Effector memory CD4-positive, alpha-beta T cell (primary cell): ENCODE data around the gene EEF1B2.
"Not testable (repeated sequence)": the region's sequence is repeated elsewhere in the genome, so short reads cannot be mapped to it uniquely, and the experiment has no call there.

Experiments
- DNase-seq, 3 donors: peaks; one replicate each; pipeline ENCODE4 v3.0.0-alpha.2; 2020
- H3K27ac ChIP-seq: 2 replicates; pipeline ENCODE4 v1.7.0; 2013; ENCODE audit warnings: mild to moderate bottlenecking, low read length, moderate library complexity; ENCODE audit not compliant: insufficient read depth, poor library complexity, severe bottlenecking
- H3K27me3 ChIP-seq: replicated peaks from 2 replicates; pipeline ENCODE4 v1.7.0; 2013; ENCODE audit warnings: mild to moderate bottlenecking, low read length; ENCODE audit not compliant: insufficient read depth, control insufficient read depth, poor library complexity, severe bottlenecking
- H3K36me3 ChIP-seq: 2 replicates; pipeline ENCODE4 v1.7.0; 2013; ENCODE audit warnings: mild to moderate bottlenecking, low read length, moderate library complexity; ENCODE audit not compliant: control insufficient read depth, insufficient read depth
- H3K4me1 ChIP-seq: 2 replicates; pipeline ENCODE4 v1.7.0; 2013; ENCODE audit warnings: low read length, mild to moderate bottlenecking; ENCODE audit not compliant: control insufficient read depth, insufficient read depth, poor library complexity, severe bottlenecking
- H3K4me3 ChIP-seq: 2 replicates; pipeline ENCODE4 v1.7.0; 2013; ENCODE audit warnings: low read length, low read depth, mild to moderate bottlenecking; ENCODE audit not compliant: insufficient read depth, poor library complexity, severe bottlenecking
- H3K9me3 ChIP-seq: 2 replicates; pipeline ENCODE4 v1.7.0; 2013; ENCODE audit warnings: mild to moderate bottlenecking, low read length, moderate library complexity; ENCODE audit not compliant: control insufficient read depth

Gene EEF1B2

DNA sequence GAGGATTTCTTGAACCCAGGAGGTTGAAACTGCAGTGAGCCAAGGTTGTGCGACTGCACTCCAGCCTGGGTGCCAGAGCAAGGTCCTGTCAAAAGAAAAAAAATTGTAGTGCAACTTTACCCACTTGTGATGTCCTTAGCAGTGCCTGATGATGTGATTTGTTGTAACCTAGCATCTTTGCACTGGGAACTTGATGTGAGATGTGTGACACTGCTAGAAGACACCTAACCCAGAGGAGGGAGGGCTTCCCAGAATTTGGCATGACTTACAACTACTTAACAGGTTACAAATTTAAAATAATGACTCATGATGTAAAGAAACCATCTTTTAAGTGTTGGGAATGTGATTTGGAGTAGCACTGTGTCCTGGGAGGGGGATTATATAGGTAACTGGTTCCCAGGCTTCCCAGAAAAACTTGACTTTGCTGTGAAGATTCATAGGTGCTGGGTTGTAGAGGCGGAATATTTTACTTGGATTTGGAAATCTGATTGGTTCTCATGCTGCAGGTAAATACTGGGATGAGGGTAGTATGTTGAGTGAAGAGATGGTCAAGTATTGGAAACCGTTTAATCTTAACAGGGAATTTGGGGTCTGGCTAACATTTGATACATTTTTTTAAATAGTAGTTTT is 3.7 kb downstream of the EEF1B2 start:
- Histone ChIP-seq H3K4me1 (peaks cover 10% of the 10 kb centered on the region), H3K4me3 (no peak overlapping the region), H3K27ac (no peak overlapping the region), H3K27me3 (no peaks in the 10 kb centered on the region), H3K9me3 (no peaks in the 10 kb centered on the region), H3K36me3 (peaks cover 20% of the 10 kb centered on the region)
- no peak for DNase-seq

DNA sequence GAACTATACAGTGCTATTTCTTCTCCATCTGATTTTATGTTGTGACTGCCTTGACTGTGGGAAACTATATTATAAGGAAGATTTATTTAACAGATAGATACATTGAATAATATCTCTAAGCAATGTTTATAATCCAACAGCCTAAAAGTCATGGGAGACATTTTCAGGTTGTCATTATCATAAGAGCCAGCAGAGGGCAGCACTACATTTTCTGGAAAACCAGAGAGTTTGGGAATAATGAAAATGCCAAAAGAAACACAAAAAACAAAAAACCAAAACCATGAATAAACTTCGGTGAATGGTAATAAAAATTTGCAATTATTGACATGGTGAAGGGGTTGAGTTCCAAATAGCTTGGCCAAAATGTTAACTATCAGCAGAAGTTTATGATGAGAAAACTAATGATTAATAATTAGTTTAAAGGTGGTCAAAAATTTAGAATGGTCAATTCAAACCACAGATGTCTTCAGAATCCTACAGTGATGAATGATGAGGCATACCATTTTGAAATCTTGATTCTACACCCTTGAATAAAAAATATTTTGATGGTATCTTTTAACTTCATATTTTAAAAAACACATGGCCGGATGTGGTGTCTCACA is 4.7 kb downstream of the EEF1B2 start:
- peak in 1 of 3 donors; percentile 18 for DNase-seq
- H3K27me3 ChIP-seq: no peaks in the 10 kb centered on the region
- peaks cover 20% of the 10 kb centered on the region for H3K36me3 ChIP-seq
- H3K4me3 ChIP-seq: no peak overlapping the region
- no peaks in the 10 kb centered on the region for H3K9me3 ChIP-seq
- H3K4me1 ChIP-seq: peaks cover 9% of the 10 kb centered on the region
- no peak overlapping the region for H3K27ac ChIP-seq

DNA sequence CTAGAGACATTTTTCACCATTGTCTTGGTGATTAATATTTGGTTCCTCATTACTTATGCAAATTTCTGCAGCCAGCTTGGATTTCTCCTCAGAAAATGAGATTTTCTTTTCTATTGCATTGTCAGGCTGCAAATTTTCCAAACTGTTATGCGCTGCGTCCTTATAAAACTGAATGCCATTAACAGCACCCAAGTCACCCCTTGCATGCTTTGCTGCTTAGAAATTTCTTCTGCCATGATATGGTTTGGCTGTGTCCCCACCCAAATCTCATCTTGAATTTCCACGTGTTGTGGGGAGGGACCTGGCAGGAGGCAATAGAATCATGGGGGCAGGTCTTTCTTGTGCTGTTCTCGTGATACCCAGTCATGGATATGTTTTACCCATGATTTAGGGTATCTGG is 8.5 kb downstream of the EEF1B2 start:
- not testable (repeated sequence) for H3K36me3 ChIP-seq, H3K27ac ChIP-seq, H3K4me1 ChIP-seq, H3K4me3 ChIP-seq, H3K9me3 ChIP-seq, DNase-seq, H3K27me3 ChIP-seq

DNA sequence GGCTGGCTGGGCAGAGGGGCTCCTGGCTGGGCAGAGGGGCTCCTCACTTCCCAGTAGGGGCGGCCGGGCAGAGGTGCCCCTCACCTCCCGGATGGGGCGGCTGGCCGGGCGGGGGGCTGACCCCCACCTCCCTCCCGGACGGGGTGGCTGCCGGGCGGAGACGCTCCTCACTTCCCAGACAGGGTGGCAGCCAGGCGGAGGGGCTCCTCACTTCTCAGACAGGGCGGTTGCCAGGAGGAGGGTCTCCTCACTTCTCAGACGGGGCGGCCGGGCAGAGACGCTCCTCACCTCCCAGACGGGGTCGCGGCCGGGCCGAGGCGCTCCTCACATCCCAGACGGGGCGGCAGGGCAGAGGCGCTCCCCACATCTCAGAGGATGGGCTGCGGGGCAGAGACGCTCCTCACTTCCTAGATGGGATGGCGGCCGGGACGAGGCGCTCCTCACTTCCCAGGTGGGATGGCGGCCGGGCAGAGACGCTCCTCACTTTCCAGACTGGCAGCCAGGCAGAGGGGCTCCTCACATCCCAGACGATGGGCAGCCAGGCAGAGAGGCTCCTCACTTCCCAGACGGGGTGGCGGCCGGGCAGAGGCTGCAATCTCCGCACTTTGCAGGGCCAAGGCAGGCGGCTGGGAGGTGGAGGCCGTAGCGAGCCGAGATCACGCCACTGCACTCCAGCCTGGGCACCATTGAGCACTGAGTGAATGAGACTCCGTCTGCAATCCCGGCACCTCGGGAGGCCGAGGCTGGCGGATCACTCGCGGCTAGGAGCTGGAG is 12.1 kb downstream of the EEF1B2 start:
- H3K4me3 ChIP-seq, H3K27me3 ChIP-seq, DNase-seq, H3K9me3 ChIP-seq, H3K27ac ChIP-seq, H3K4me1 ChIP-seq, H3K36me3 ChIP-seq: not testable (repeated sequence)

DNA sequence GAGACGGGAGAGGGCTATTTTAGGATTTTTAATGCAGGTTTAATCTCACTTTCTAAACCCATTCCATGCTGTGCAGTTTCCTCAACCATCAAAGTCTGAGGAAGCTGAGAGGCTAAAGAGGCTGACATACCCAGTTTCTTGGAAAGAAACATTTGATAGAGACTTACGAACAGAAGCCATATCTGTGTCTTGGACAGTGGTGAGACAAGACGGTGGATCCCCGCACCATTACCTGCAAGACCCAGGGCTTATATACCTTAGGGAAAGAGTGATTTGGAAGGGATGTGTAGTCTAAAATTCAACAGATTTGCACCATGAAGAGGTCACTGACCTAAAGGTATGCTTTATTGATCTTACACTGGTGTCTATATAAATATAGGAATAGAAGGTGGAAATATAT is 13.5 kb downstream of the EEF1B2 start:
- H3K27me3 ChIP-seq: no peaks in the 10 kb centered on the region
- no peak overlapping the region for H3K27ac ChIP-seq
- no peak overlapping the region for H3K4me3 ChIP-seq
- H3K9me3 ChIP-seq: no peaks in the 10 kb centered on the region
- no peaks in the 10 kb centered on the region for H3K36me3 ChIP-seq
- H3K4me1 ChIP-seq: no peaks in the 10 kb centered on the region
- DNase-seq: no peak

DNA sequence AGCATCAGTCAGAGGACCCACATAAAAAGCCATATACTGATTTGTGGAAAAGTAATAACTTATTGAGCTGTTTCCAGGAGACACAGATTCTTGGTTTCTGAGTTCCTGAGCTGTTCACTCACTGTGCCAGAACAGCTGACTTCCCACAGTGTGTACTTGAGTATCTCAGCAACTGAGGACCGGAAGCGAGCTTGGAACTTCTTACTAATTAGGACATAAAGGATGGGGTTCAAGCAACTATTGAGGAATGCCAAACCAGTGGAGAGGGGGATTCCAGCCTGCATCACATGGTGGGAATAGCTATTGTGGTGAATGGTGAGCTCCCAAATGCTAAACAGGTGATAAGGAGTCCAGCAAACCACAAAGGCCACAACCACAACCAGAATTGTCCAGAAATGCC is 16.4 kb downstream of the EEF1B2 start:
- no peak for DNase-seq
- no peaks in the 10 kb centered on the region for H3K27me3 ChIP-seq
- no peaks in the 10 kb centered on the region for H3K4me1 ChIP-seq
- no peaks in the 10 kb centered on the region for H3K9me3 ChIP-seq
- H3K27ac ChIP-seq: no peak overlapping the region
- H3K4me3 ChIP-seq: no peak overlapping the region
- no peaks in the 10 kb centered on the region for H3K36me3 ChIP-seq

DNA sequence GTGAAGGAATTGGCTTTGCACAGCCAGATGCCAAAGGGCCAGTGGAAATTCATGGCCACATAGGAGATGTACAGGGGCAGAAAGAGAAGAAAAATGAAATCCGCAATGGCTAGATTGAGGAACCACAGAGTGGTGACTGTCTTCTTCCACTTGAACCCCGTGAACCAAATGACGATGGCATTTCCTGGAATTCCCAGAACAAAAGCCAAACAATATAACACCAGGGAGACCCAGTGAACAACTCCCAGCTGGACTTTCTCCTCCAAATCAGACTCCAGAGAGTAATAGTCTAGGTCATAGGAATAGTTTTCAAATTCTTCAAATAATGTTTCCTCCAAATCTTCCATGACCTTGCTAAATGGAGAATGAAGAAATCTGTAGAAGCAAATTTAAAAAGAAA is 17.2 kb downstream of the EEF1B2 start:
- H3K4me3 ChIP-seq: no peak overlapping the region
- H3K27me3 ChIP-seq: no peaks in the 10 kb centered on the region
- no peak for DNase-seq
- no peaks in the 10 kb centered on the region for H3K4me1 ChIP-seq
- no peaks in the 10 kb centered on the region for H3K9me3 ChIP-seq
- no peaks in the 10 kb centered on the region for H3K36me3 ChIP-seq
- no peak overlapping the region for H3K27ac ChIP-seq

DNA sequence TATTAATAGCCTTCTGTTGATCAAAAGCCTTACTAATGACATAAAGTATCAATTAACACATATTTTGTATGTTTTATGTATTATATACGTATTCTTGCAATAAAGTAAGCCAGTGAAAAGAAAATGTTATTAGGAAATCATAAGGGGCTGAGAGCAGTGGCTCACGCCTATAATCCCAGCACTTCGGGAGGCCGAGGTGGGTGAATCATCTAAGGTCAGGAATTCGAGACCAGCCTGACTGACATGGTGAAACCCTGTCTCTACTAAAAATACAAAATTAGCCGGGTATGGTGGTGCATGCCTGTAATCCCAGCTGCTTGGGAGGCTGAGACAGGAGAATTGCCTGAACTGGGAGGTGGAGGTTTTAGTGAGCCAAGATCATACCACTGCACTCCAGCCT is 21.8 kb downstream of the EEF1B2 start:
- not testable (repeated sequence) for H3K36me3 ChIP-seq, H3K4me1 ChIP-seq, H3K4me3 ChIP-seq, H3K27ac ChIP-seq, H3K9me3 ChIP-seq, H3K27me3 ChIP-seq, DNase-seq

DNA sequence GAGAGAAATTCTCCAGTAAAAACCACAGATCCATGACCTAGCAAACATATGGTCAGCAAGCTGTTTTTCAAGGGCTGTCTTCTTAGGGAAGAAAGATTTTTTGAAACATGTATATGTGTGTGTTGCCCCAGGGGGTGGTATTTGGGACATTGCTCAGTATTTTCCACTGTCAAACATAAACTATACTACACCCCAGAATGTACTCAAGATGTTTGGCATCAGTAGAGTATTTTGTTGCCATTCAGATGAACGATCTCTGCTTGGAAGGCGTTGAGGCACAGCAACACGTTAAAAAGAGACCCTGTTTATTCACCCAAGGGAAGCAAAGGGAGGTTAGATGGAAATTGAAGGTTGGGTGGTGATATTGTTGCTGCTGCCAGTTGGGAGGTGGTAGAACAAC is 30.0 kb downstream of the EEF1B2 start:
- H3K27me3 ChIP-seq: no peaks in the 10 kb centered on the region
- no peaks in the 10 kb centered on the region for H3K36me3 ChIP-seq
- DNase-seq: no peak
- no peaks in the 10 kb centered on the region for H3K9me3 ChIP-seq
- no peak overlapping the region for H3K27ac ChIP-seq
- H3K4me1 ChIP-seq: no peaks in the 10 kb centered on the region
- H3K4me3 ChIP-seq: no peak overlapping the region

DNA sequence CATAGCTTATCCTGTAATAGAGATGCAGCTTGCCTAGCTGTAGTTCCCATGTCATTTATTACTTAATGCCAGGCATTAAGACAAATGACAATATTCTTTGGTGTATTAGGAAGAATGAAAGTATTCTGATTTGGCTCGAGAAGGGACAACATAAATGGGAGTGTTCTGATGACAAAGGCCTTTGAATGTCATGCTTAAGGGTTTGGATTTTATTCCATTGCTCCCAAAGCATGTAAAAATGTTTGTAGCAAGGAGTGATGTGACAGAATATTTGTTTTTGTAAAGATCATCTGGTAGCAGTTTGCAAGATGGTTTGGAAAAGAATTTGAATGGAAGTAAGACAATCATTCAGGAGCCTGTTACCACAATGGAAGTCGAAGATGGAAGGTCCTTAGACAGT is 30.4 kb downstream of the EEF1B2 start:
- no peak for DNase-seq
- Histone ChIP-seq H3K27me3 (no peaks in the 10 kb centered on the region), H3K36me3 (no peaks in the 10 kb centered on the region), H3K9me3 (no peaks in the 10 kb centered on the region), H3K4me1 (no peaks in the 10 kb centered on the region), H3K27ac (no peak overlapping the region), H3K4me3 (no peak overlapping the region)
